Uterus (tissue), 4 donors: ENCODE results near the gene SUGCT. TPM values are rescaled to one million over a fixed set of nuclear protein-coding genes. Genes with fewer than 3 reads are reported as not detected.
A peak's percentile ranks its signal among the peaks of the same experiment; 100 is the strongest.

ENCODE experiments used
- DNase-seq, 2 donors: peaks; one replicate each; pipeline ENCODE4 v3.0.0-alpha.2; 2019 to 2020
- H3K27ac ChIP-seq, 2 donors: fragments of 200-600 bp; sonication (generic); 1 replicate in 1 of 2; 2 replicates in 1 of 2; pipeline ENCODE4 v1.5.1; 2016 to 2018
- H3K27me3 ChIP-seq, 2 donors: fragments of 200-600 bp; sonication (generic); one replicate each; pipeline ENCODE4 v1.5.1; 2018 to 2019; ENCODE audit warnings: control low read depth in 1 of 2
- H3K36me3 ChIP-seq, 2 donors: fragments of 200-600 bp; sonication (generic); one replicate each; pipeline ENCODE4 v1.5.1; 2019; ENCODE audit warnings: control low read depth in 1 of 2
- H3K4me1 ChIP-seq, 2 donors: fragments of 200-600 bp; sonication (generic); one replicate each; pipeline ENCODE4 v1.5.1; 2018 to 2019; ENCODE audit warnings: control low read depth in 1 of 2
- H3K4me3 ChIP-seq, 2 donors: fragments of 200-600 bp; sonication (generic); 1 replicate in 1 of 2; 2 replicates in 1 of 2; pipeline ENCODE4 v1.5.1; 2018 to 2019; ENCODE audit warnings: mild to moderate bottlenecking in 1 of 2
- H3K9me3 ChIP-seq, 2 donors: fragments of 200-600 bp; sonication (generic); one replicate each; pipeline ENCODE4 v1.5.1; 2019; ENCODE audit warnings: control low read depth in 1 of 2
- POLR2A ChIP-seq, 2 donors: fragments of 450-650 bp; IDR thresholded peaks; one replicate each; pipeline ENCODE4 v1.6.1; 2016; ENCODE audit warnings: antibody characterized with exemption in 2 of 2, mild to moderate bottlenecking in 1 of 2, moderate library complexity in 1 of 2
- intact Hi-C: fragments of 100-400 bp; cut with DNase I; formaldehyde crosslinking; loops from one replicate; pipeline ENCODE4 v1.15.1; 2023; ENCODE audit warnings: low total_unique reads
- total RNA-seq, 4 donors: library from RNA; depleted of rRNA in 3 of 4; stranded (reverse); fragments of >200 nt in 3 of 4; gene quantifications; one replicate each; pipeline versions ENCODE4 v1.1.0 to v1.2.4, GENCODE V29; 2014 to 2023
- TF ChIP-seq, protein P1 (sequence below), 4 experiments: fragments of 200-600 bp in 2 of 4; fragments of 450-650 bp in 2 of 4; sonication (generic) in 2 of 4; IDR thresholded peaks; one replicate each; pipeline ENCODE4 v1.5.1; 2016 to 2019; ENCODE audit warnings: antibody characterized with exemption in 4 of 4, mild to moderate bottlenecking in 2 of 4, moderate library complexity in 1 of 4
- donor health status: DM: yes; HTN: yes; CAD: no.

The SUGCT gene
- total RNA-seq, 4 donors from 2014 or later: 2.0 to 9.6 (median 6.3) TPM; not detected in 1

DNA sequence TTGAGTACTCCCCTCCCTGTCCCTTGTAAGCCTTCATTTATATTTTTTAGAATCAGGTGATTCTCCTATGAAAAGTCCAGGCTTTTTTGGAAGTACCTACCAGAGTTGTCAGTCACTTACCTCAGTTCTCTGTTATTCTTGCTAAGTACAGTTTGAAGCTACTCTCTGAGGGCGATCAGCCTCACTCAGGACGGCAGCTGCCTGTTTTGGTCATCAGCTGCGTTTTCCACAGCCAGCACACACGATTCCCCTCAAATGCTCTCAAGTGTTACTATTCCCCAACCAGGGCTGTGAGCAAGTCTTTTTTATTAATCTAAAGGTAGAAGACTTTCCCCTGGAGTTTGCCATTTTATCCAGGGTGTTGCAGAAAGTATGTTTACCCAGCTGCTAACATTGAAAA is 328.6 kb downstream of the SUGCT start:
- Histone ChIP-seq H3K4me3 (no peak overlapping the region), H3K27ac (no peak overlapping the region), H3K4me1 (no peaks in the 10 kb centered on the region), H3K9me3 (no peaks in the 10 kb centered on the region), H3K36me3 (no peaks in the 10 kb centered on the region), H3K27me3 (no peaks in the 10 kb centered on the region)
- intact Hi-C loops: no loop called here
- no peak for DNase-seq
- TF ChIP-seq, protein P1, sequence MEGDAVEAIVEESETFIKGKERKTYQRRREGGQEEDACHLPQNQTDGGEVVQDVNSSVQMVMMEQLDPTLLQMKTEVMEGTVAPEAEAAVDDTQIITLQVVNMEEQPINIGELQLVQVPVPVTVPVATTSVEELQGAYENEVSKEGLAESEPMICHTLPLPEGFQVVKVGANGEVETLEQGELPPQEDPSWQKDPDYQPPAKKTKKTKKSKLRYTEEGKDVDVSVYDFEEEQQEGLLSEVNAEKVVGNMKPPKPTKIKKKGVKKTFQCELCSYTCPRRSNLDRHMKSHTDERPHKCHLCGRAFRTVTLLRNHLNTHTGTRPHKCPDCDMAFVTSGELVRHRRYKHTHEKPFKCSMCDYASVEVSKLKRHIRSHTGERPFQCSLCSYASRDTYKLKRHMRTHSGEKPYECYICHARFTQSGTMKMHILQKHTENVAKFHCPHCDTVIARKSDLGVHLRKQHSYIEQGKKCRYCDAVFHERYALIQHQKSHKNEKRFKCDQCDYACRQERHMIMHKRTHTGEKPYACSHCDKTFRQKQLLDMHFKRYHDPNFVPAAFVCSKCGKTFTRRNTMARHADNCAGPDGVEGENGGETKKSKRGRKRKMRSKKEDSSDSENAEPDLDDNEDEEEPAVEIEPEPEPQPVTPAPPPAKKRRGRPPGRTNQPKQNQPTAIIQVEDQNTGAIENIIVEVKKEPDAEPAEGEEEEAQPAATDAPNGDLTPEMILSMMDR (IDR thresholded peaks at IDR 0.05): no peak
- TF ChIP-seq POLR2A (IDR thresholded peaks at IDR 0.05): no peak

DNA sequence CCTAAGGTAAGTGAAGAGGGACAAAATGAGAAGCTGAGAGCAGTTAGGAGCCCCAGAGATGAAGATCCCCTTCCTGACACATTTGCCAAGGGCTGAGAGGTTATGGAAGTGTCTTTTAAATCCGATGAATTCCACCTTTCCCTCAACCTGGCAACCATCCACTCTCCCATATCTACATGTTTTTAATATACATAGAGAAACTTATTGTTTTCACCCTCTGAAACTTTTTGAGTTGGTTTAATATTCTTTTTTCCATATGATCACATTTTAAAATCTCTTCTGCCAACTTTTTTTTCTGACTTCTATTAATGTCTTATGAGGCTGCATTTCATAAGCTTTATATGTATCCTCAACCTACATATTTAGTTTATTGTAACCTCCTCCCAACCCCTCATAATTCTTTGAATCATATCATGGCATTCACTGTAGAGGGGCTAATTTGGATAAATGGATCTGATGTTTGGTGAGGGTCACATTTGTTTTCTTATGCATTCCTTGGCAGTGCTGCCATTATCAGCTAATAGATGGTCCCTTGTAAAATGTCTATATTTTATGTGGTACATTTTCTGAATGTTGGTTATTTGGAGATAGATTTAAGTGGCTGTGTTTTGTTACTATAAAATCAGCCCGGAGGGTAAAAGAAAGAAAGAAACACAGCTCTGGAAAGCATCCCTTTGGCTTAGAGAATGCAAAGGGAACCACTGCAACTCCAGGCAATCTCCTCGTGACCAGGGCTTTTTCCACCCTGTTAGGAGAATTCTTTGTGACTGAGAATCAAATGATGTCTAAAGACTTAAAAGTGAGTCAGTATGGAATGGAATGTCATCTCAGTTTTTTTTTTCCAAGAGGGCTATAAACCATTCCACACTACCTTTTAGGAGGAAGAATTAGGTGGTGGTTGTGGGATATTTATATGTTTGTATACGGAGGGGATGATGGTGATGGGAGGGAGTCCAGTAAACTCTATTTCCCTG is 334.4 kb downstream of the SUGCT start:
- TF ChIP-seq, protein P1 (IDR thresholded peaks at IDR 0.05): no peak
- no peak for TF ChIP-seq POLR2A (IDR thresholded peaks at IDR 0.05)
- Histone ChIP-seq H3K36me3 (no peaks in the 10 kb centered on the region), H3K4me3 (no peak overlapping the region), H3K27ac (peak overlapping the region in 1 of 2 donors; percentile 58), H3K4me1 (no peaks in the 10 kb centered on the region), H3K9me3 (no peaks in the 10 kb centered on the region), H3K27me3 (no peaks in the 10 kb centered on the region)
- DNase-seq: peak in 1 of 2 donors; percentile 33
- intact Hi-C loops: no loop called here

GRCh38 chr7:40470091-40470592 is 335.3 kb downstream of the SUGCT start:
- H3K9me3 ChIP-seq: no peaks in the 10 kb centered on the region
- intact Hi-C loops: no loop called here
- no peak for TF ChIP-seq POLR2A (IDR thresholded peaks at IDR 0.05)
- TF ChIP-seq, protein P1 (IDR thresholded peaks at IDR 0.05): no peak
- H3K4me3 ChIP-seq: no peak overlapping the region
- no peak for DNase-seq
- no peaks in the 10 kb centered on the region for H3K27me3 ChIP-seq
- H3K4me1 ChIP-seq: no peaks in the 10 kb centered on the region
- peak overlapping the region in 1 of 2 donors; percentile 58 for H3K27ac ChIP-seq
- no peaks in the 10 kb centered on the region for H3K36me3 ChIP-seq

- DNase-seq: no peak
- H3K9me3 ChIP-seq: no peaks in the 10 kb centered on the region
- H3K36me3 ChIP-seq: no peaks in the 10 kb centered on the region
- H3K4me1 ChIP-seq: no peaks in the 10 kb centered on the region
- TF ChIP-seq, protein P1 (IDR thresholded peaks at IDR 0.05): no peak
- H3K27me3 ChIP-seq: no peaks in the 10 kb centered on the region
- H3K4me3 ChIP-seq: no peak overlapping the region
- intact Hi-C loops: no loop called here
- no peak overlapping the region for H3K27ac ChIP-seq
Measured at GRCh38 chr7:40470817-40471216, 336.0 kb downstream of the SUGCT start.

DNA sequence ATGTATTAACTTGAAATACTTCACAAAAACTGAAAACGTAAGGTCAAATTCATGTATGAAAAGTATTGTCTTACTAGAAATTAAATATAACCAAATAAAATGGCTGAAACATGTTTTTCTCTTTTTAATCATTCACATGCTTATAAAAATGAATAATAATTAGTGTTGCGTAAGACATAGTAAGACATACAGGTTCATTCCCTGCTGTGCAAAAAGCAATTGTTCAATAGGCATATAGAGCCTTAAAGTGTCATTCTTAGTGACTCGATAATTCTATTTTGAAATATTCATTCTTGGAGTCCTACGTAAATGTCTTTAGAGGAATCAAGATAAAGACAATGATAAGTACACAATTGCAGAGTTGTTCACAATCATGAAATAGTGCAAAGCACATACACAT is 337.1 kb downstream of the SUGCT start:
- DNase-seq: no peak
- no peak for TF ChIP-seq POLR2A (IDR thresholded peaks at IDR 0.05)
- TF ChIP-seq, protein P1 (IDR thresholded peaks at IDR 0.05): no peak
- Histone ChIP-seq H3K4me3 (no peak overlapping the region), H3K9me3 (no peaks in the 10 kb centered on the region), H3K4me1 (no peaks in the 10 kb centered on the region), H3K36me3 (no peaks in the 10 kb centered on the region), H3K27me3 (no peaks in the 10 kb centered on the region), H3K27ac (no peak overlapping the region)
- intact Hi-C loops: no loop called here
